HG03135 (cell line): ENCODE results near the gene KRT40.
"Not testable (repeated sequence)": the region's sequence is repeated elsewhere in the genome, so short reads cannot be mapped to it uniquely, and the experiment has no call there.

ENCODE experiments used
- ATAC-seq: cut with Tn5 transposase; IDR thresholded peaks from one replicate; pipeline ENCODE4 v1.9.1; 2021; ENCODE audit warnings: mild to moderate bottlenecking, moderate library complexity; ENCODE audit not compliant: unreplicated experiment

The KRT40 gene

DNA sequence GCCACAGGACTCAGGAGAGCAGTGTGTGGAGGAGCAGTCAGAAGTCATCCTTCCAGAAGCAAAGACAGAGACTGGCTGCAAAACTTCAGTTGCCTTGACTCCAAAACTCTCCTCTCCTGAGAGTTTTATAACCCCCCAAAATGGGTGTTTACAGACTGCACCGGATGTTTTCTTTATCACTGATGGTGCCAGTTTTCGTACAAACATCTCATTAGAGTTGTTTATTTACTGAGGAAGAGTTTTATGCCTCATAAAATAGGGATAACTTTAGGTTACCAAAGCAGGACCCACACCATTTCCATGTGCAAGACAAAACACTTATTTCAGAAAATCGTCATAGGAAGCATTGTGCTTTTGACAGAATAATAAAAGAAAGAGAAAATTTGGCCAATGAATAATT lies at the start of gene KRT40:
KRT40 (minus strand) TSS at position 101 of the 400 bp plus-strand sequence; CDS start at position 48, 53 bp downstream.
- ATAC-seq: no peak

DNA sequence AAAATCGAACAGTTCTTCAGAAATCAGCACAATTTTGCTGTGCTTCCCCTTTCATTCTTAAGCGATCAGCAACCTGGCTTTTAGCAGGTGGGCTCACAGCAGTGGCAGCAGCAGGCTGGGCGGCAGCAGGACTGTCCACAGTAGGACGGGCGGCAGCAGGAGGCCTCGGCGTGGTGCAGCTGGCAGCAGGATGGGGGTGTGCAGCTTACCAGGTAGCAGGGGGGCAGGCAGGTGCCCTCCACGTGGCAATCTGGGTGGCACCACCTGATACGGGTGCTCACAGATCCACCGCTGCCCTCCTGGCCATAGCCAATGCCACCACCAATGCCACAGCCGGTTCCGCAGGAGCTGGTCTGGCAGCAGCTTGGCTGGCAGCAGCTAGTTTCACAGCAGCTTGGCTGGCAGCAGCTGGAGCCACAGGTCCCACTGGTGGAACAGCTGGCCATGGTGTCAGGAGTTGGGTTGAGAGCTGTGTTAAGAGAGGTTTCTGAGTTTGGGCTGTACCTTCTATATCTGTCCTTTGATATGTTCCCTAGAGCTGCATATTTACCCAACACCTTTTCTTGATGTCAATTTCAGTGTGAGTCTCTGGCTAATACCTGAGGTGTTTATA lies 45.6 kb upstream of the KRT40 start, which contains the start of gene KRTAP1-4:
KRTAP1-4 (minus strand) TSS at position 563 of the 613 bp plus-strand sequence; CDS start at position 446, 117 bp downstream.
- ATAC-seq: no peak

DNA sequence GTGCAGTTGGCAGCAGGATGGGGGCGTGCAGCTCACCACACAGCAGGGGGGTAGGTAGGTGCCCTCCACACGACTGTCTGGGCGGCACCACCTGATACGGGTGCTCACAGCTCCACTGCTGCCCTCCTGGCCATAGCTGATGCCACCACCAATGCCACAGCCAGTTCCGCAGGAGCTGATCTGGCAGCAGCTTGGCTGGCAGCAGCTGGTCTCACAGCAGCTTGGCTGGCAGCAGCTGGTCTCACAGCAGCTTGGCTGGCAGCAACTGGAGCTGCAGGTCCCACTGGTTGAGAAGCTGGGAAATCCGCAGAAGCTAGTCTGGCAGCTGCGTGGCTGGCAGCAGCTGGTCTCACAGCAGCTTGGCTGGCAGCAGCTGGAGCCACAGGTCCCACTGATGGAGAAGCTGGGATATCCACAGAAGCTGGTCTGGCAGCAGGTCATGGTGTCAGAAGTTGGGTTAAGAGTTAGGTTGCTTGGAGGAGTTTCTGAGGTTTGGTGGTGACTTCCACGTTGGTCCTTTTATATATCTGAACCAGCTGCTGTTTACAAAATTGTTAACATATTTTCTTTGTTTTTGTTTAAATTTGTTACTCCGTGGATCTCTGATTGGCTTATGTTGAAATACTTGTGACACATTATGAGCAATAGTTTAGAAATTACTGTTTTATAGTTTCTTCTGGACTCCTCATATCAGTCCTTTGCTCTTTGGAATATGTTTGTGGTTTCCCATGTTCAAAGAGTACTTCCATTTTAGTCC lies 42.8 kb upstream of the KRT40 start, which contains the start of gene KRTAP1-5:
KRTAP1-5 (minus strand) TSS at position 494 of the 757 bp plus-strand sequence; CDS start at position 441, 53 bp downstream.
- no peak for ATAC-seq

DNA sequence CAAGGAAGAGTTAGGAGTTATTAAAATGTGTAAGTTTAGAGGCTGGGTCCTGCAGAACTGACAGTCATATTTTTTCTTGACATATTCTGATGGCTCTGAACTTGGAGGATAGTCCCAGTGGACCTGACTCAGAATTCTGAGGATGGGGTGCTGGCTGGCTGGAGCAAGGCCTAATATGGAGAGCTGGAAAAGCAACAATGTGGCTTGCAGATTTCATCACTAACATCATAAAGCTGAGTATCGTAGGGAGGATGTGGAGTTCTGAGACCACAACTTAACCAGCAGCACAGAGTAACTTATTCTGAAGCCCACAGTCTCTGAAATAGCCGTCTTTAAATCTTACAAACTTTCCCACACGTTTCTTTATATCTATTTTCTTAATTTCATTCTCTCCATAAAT lies 40.6 kb upstream of the KRT40 start:
- no peak for ATAC-seq

DNA sequence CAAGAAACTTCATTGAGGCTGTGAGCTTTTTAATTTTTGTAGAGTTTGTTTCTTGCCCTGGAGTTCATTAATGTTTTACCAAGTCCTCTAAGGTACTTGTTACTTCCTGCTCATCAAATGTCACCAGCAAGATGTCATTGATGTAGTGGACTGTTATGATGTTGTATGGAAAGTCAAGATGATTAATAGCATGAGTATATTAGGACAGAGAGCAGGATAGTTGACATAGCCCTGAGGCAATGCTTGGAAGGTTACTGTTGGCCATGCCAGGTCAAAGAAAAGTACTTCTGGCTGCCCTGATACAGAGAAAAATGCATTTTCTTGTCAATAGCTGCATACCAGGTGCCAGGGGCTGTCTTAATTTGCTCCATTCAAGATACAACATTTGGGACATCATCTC lies 36.2 kb upstream of the KRT40 start:
- ATAC-seq: no peak

DNA sequence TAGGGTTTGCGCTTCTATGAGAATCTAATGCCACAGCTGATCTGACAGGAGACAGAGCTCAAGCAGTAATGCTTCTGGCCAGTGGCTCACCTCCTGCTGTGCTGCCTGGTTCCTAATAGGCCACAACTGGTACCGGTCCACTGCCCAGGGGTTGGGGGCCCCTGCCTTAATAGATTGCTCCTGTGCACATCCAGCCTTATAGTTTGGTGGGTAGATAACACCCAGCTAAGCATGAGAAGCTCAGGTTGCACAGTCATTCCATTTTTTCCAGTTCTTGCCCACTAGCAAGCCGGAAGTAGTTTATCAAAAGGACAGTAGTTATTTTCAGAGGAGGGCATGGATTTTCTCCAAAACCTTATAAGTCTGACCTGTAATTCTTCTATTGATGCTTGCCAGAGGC lies 35.3 kb upstream of the KRT40 start:
- no peak for ATAC-seq

DNA sequence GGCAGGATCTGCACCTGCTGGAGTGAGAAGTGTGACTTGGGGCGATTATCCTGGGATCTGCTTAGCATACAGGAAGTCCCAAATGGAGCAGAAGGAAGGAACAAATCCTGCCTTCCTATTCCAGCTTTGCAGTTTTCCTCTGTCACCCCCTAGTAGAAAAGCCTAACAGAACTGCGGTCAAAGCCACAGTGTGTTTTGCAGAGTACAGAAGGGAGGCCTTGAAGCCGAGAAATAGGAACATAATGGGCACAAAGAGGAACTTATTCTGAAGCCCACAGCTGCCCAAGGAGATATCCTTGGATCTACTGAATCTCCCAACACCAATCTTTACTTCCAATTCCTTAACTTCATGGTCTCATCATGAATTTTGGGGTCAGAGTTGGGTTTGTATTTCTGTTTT lies 34.4 kb upstream of the KRT40 start:
- ATAC-seq: no peak

DNA sequence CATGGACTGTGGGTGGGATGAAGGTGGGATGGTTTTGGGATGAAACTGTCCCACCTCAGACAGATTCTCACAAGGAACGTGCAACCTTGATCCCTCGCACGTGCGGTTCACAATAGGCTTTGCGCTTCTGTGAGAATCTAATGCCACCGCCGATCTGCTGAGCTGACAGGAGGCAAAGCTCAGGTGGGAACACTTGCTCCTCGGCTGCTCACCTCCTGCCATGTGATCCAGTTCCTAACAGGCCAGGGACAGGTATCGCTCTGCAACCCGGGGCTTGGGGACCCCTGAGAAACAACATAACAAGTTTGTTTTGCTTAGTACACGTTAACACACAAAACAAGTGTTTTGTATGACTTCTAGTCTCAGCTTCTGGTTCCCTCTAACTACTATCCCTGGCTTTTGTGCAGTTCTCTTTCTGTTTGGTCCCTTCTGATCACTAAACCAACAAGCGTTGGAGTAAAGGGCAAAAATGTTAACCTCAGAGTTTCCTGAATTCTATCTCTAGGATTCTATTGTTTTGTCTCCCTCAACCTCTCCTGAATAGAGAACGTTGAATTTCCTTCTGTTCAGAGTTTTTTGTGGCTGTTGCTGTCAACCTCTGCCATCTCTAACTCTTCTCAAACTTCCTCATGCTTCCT lies 32.6 kb upstream of the KRT40 start:
- ATAC-seq: no peak

DNA sequence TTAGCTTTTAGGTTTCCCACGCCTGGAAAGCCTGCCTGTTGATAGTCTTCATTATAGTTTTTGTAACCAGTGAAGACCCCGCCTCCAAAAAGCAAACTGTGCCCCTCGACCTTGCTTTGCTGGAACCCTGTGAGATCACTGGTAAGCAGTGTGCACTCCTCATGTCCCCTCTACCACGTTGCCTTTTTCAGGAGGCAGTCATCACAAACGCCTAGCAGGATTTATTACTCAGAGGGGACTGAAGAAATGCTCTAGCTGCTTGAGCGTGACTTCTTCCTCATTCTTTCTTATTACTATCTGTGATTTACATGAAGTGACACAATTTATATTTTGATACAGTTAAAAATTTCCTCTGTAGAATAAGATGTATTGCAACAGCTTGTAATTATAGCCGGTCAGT lies 31.3 kb upstream of the KRT40 start:
- ATAC-seq: no peak

DNA sequence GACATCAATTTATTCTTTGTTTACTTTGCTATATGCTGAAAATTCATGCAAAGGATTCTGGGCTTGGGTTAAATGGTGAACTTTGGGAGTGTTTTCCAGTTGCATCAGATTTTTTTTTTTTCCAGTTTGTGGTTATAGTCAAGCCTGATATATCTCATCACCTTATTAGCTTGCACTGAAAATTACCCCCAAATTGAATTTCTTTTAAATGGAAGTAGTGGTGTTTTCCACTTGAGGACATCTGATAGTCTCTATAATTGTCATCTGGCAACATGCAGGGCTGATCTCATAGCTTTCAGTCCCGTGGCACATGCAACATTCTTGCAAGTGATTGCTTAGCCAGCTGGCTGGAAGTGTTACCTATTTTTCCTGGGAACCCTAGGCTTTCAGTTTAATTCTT lies 29.5 kb upstream of the KRT40 start:
- ATAC-seq: no peak

DNA sequence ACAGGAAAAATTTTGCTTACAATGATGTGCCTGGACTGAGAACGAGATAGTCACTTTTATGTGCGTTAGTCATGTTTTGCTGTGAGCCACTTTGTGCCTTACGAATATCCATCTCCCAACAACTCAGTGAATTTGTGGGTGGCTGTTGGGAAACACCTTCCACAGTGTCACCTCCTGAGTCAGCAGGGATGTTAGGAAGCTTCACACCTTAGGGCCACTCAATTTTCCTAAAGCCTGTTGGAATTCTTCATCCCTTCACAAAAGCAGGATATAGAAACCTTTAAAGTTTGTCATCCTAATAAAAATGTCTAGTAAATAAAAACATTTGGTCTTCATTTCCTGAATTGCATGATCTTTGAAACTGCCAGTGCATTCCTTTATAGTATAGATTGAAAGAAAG lies 29.1 kb upstream of the KRT40 start:
- no peak for ATAC-seq

DNA sequence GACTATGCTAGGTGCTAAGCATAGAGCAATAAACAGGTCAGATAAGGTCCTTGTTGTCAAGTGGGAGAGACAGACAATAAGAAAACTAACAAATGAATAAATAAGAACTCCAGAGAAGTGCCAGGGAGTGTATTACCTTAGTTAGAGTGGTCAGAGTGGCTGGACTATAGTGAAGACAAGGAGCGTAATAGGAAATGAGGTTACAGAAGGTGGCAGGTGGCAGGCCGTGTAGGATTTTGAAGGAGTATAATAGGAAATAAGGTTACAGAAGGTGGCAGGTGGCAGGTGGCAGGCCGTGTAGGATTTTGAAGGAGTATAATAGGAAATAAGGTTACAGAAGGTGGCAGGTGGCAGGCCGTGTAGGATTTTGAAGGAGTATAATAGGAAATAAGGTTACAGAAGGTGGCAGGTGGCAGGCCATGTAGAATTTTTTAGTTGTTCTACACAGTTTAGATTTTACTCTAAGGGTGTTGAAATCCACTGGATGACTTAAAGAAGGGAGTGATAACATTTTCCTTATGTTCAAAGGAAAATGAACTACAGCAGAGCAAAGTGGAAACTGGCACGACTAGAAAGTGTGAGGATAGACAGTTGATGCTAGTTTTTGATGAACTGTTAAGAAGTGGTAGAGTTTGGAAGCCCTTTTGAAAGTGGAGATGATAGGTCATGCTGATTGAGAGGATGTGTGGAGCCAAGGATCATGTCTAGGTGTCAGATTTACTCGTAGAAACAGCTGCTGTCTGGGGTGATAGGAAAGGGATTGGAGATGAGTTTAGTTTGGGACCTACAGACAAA lies 28.4 kb upstream of the KRT40 start:
- ATAC-seq: no peak

DNA sequence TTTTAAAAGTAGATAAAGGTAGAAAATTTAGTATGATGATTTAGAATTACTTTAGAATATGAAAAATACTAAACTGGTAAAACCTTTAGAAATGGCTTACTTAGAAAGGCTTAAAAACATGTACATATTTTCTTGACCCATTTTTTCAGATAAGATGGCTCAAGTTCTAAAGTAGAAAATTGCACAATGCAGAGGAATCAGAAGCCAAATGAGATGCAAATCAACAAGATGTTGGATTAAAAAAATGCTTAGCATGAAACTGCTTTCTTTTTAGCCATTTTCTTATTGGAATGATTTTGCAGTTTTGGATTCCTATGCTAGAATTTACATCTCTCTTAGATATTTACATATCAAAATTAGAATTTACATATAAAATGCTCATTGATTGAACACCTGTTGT lies 26.3 kb upstream of the KRT40 start:
- ATAC-seq: no peak

DNA sequence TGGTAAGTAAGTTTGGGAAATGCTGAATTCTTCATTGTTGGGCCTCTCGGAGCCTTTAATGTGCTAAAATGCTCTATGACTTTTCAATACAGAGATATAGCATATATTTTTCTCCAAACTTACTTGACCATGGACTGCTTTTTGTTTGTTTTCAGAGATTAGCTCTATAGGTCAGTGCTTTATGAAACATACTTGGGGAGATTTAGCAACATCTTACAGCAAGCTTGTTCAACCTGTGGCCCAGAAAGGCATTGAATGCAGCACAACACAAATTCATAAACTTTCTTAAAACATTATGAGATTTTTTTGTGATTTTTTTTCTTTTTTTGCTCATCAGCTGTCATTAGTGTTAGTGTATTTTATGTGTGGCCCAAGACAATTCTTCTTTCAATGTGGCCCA lies 25.8 kb upstream of the KRT40 start:
- no peak for ATAC-seq

DNA sequence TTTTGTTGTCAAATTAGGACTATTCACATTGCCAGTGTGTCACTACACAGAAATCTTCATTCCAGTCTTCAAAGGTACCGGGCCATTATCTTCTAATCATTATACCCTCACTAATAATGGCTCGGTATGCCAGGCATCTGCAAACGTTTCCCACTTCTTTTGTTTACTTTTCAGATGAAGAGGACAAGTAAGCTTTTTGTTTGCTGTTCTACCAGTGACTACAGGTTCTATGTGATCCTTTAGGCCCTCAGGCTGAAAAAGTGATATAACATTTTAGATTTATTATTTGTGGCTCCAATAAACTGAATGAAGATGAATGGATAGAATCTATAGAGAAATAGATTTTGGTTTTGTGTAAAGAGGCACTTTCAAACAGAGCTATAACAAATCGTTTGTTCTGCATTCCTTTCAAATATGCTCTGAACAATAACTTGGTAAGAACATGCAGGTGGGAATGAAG lies 25.2 kb upstream of the KRT40 start:
- no peak for ATAC-seq

DNA sequence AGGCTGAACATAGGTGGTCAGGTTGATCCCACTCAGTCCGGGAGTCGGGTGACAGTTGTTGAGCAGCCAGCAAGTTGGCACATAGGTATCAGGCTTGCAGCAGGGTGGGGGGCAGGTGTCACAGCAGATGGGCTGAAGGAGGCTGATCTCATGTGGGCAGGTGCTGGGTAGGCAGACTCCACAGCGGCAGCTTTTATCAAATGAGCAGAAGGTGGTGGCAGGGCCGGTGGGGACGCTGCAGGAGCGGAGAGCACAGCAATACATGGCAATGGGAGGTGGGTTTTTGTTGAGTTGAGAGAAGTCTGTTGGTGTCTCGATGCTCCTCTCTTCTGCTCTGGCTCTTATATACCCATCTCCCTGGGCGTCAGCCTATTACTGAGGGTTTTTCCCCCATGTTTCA lies 24.7 kb upstream of the KRT40 start, which contains the start of gene KRTAP3-1:
KRTAP3-1 (minus strand) TSS at position 318 of the 400 bp plus-strand sequence; CDS start at position 264, 54 bp downstream.
- no peak for ATAC-seq

DNA sequence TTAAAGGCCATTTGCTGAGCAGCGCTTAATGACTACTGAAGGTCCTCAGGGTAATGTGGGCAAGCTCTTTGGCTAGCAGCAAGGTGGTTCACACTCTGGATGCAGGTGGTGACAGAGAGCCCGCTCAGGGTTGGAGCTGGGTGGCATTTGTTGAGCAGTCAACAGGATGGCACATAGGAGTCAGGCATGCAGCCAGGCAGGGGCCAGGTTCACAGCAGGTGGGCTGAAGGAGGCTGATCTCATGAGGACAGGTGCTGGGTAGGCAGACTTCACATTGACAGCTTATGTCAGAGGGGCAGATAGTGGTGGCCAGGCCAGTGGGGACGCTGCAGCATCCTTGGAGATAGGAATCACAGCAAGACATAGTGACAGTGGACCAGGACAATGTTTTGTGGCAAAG lies 20.3 kb upstream of the KRT40 start:
- no peak for ATAC-seq

DNA sequence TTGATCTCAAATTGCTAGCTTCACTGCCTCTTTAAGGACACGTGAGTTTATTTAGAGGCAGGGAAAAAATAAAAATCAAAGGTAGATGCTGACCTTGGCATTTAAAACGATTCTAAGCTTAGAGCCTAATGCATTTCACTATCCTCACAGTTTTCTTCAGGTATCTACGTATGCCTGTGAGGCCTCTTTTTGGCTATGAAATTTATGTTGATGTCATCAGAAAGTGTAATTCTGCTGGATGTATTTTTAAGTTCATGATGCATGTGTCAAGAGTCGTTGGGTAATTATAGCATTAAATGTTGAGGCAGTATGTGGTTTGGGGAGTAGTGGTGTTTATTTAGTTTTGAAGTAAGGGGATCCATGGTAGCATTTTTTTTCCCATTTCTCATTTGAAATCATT lies 19.8 kb upstream of the KRT40 start:
- no peak for ATAC-seq

DNA sequence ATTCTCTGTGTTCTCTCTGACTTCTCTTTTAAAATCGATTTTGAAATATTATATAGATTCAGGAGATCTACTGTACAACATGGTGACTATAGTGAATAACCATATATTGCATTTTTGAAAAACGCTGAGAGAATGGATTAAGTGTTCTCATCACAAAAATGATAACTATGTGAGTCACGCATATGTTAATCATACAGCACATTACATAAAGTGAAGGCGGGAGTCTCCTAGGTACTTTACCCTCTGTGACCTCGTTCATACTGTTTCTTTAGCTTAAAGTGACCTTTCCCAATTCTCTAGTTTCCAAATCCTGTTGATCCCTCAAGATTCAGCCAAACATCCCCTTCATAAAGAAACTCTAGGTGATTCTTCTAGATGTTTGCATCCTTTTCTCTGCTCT lies 18.7 kb upstream of the KRT40 start:
- no peak for ATAC-seq

DNA sequence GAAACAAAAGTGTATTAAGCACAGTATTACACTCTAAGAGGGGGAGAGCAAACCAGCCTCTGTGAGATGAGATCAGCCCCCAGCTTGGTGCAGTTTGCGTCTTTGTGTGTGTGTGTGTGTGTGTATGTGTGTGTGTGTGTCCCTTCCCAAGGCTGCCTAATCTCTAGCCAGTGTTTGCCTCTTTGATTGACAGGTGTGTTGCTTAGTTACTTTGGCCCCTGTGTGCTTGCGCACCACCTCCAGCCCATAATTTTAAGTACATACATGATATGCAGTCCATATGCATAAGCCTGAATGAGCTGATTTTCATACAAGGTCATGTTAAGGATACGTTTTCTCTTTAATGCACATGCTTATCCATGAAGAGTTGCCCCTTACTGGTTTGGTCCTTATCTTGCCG lies 17.7 kb upstream of the KRT40 start:
- no peak for ATAC-seq

DNA sequence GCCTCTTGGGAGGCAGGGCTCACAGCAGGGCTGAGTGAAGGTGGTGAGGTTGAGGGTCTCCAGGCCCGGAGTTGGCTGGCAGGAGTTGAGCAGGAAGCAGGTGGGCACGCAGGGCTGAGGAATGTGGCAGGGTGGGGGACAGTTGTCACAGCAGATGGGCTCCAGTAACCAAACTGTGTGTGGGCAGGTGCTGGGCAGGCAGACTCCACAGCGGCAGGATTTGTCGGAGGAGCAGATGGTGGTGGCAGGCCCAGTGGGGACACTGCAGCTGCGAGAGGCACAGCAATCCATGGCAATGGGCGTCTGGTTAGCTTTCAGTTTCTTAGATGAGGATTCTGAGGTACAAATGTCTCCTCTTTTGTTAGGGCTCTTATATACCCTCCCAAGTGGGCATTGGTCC lies 15.4 kb upstream of the KRT40 start, which contains the start of gene KRTAP3-2:
KRTAP3-2 (minus strand) TSS at position 344 of the 400 bp plus-strand sequence; CDS start at position 291, 53 bp downstream.
- ATAC-seq: not testable (repeated sequence)
